Loucy (cell line): ENCODE data around the gene INTS6.

Experiments
- EZH2phosphoT487 ChIP-seq: fragments of 200-600 bp; IDR thresholded peaks from 2 replicates; pipeline ENCODE4 v1.6.1; 2018; ENCODE audit warnings: antibody characterized with exemption, mild to moderate bottlenecking, moderate library complexity, borderline replicate concordance
- TF ChIP-seq, protein P1 (sequence below): fragments of 200-600 bp; sonication (generic); conservative IDR thresholded peaks from 2 replicates; pipeline ENCODE4 v1.5.1; 2014; ENCODE audit warnings: mild to moderate bottlenecking, antibody characterized with exemption, low read length

- TF ChIP-seq EZH2phosphoT487, result no peak
- TF ChIP-seq, protein P1, sequence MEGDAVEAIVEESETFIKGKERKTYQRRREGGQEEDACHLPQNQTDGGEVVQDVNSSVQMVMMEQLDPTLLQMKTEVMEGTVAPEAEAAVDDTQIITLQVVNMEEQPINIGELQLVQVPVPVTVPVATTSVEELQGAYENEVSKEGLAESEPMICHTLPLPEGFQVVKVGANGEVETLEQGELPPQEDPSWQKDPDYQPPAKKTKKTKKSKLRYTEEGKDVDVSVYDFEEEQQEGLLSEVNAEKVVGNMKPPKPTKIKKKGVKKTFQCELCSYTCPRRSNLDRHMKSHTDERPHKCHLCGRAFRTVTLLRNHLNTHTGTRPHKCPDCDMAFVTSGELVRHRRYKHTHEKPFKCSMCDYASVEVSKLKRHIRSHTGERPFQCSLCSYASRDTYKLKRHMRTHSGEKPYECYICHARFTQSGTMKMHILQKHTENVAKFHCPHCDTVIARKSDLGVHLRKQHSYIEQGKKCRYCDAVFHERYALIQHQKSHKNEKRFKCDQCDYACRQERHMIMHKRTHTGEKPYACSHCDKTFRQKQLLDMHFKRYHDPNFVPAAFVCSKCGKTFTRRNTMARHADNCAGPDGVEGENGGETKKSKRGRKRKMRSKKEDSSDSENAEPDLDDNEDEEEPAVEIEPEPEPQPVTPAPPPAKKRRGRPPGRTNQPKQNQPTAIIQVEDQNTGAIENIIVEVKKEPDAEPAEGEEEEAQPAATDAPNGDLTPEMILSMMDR, result no peak
Measured at GRCh38 chr13:51327961-51328360, 124.9 kb downstream of the INTS6 start.
